ENCODE results near the gene IQSEC1. TPM values are rescaled to one million over a fixed set of nuclear protein-coding genes. Genes with fewer than 3 reads are reported as not detected.

Gene IQSEC1
- polyA plus RNA-seq, 12 donors = 36.6 to 57.3 (median 42.5) TPM; not detected in 1

DNA sequence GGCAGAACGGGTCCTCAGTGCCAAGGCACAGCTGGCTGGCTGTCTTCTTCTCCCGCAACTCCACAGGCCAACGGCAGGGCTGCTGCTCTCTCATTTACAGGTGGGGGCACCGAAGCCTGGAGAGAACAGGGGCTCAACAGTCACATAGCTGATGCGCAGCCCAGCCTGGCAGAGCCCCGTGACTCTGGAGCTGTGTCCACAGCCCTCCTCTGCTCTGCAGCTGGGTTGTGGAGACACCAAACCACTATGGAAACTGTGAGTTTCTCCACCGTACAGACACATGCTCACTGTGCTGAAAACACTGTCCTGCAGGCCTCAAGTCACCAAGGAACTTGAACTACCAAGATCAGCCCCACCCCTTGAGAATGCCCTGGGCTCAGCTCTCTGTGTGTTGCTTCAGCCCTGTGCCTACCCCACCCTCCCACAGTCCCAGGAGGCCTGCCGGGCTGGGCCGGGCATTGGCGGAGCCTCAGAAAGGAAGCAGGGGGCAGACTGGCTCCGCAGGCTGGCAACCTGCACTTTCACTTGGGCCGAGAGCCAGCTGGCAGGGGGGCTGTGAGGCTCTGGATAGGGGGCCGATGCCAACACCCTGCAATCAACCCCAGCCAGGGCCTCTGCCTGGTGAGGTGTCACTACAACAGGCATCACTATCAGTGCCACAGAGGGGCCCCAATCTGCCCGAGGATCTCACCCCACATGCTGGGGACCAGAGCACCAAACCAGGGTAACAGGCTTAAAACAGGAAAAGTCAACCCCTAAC is 118.2 kb downstream of the IQSEC1 start:
- no peak for DNase-seq

DNA sequence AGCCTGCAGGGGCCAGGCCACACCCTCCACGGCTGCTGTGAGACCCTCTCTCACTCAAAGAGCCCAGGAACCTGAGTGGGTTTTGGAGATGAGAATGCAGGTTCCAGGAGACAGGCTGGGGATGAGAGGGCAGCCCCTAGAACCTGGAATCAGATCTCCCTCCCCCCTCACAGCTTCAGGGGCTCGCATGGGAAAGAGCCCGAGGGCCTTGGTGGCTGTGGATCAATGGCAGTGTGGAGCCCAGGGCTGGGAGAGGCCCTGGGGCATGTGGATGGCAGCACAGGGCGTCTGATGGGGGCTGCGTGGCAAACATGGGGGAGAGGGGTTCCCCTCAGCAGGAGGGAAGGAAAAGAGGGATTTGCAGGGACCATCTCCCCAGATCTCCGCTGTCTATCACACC is 119.0 kb downstream of the IQSEC1 start:
- DNase-seq = no peak

DNA sequence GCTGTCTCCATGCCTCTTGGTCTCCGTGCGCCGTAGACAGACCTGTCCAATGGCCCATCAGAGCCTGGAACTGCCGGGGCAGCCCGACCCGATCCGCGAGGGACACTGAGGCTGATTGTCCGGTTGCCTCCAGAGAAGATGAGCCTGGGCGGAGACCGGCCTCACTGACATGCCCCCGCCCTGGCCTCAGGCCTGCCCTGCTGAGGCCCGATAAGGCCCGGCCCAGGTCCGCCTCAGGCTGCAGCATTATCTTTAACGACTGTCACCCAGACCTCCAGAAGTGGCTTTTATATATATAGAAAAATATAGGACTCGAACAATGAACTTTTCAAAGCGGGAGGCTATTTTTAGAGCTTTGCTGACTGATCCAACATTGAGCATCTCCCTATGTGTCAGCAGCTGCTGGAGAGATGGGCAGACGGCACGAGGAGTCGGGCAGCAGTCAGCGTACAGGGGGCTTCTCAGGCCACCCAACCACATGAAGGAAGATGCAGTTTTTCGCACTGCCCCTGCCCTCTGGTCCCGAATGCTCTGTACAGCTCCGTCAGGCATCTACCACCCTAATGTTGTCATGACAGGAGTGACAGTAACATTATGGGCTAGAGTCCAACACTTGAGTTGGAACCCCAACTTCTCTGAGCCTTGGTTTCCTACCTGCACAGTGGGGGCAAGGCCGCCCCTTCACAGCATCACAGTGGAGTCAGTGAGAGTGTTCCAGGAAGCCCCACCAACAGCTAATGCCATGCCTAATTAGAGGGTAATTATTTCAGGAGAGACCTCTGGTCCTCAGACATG is 119.8 kb downstream of the IQSEC1 start:
- DNase-seq = no peak

DNA sequence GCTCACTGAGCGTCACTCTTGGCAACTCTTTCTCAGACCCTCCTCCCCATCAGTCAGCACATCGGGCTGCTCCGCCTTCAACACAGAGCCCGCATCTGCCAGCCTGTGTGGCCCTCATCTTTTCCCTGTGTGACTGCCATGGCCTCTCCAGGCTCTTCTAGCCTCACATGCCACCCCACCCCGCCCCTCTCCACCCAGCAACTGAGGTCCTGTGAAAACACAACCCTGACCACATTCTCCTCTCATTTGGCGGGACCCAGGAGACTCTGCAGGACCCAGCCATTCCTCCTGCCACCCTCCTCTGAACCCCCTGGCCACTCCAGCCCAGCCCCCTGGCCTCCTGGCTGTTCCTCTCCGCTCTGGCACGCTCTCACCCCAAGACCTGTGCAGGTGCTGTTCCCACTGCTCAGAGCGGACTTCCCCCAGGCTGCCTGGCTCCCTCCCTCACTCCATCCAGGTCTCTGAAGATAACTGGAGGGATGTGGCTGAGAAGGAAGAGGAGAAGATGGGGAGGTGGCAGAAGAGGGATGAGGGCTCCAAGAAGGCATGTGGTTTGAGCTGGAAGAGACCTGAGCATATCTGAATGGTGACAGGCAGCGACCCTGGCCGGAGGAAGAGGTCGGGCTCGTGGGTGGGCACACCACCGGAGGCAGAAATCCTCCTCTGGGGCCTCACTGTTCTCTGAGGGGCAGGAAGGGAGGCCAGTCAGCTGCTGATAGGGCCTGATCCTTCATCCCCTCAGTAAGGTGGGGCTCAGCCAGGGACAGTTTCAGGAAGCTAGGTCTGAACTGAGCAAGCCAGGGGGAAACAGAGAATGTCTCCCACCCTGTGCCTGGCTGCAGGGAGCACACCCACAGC is 120.7 kb downstream of the IQSEC1 start:
- DNase-seq = no peak

DNA sequence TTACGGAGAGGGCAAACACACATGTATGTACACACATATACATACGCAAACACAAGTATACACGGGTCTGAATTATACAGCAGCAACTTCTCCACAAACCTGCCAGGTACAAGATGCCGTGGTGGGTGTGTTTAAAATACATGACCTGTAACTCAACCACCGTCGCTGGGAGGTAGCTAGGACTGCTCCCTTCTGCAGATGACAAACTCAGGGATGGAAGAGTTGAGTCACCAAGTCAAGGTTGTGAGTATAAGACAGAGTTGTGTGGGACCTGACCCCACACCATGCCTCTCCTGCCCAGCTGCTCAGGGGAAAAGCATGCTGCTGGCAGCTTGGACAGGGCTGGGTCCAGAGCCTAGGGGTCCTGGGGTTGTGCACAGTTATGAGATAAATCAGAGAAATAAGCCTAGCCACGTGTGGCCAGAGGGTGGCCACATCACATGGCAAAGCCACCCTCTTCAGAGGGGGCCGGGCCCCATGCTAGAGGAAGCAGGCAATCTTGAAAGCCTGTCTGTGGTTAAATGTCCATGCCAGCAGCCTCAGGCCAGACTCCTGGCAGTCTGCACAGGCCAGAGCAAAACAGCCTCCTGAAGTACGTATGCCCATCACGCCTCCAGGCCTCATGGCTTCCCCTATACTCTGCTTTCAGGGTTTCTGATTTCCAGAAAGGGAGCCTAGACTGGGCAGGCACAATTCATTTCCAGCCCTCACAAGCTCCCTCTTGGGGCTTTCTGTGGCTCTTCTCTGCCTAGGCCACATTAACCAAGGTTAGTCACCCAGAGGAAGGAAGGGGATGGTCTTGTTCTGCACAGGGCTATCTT is 124.1 kb downstream of the IQSEC1 start:
- DNase-seq = no peak

DNA sequence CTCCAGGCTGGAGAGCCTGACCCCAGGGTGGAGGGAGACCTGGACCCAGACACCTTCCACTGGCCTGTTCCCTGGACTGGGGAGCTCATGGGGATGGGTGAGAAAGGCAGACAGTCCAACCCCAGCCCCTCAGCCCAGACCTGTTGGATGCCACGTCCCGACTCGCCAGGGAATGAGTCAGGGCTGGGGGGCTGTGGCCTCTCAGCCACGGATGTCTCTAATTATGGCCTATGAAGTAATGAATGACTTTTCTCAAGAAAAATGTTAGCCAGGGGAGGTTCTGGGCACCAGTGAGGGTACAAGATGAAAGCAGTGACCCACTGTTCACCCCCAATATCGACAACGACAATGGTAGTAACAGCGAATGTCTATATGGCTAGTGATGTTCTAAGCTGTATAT is 124.9 kb downstream of the IQSEC1 start:
- no peak for DNase-seq

DNA sequence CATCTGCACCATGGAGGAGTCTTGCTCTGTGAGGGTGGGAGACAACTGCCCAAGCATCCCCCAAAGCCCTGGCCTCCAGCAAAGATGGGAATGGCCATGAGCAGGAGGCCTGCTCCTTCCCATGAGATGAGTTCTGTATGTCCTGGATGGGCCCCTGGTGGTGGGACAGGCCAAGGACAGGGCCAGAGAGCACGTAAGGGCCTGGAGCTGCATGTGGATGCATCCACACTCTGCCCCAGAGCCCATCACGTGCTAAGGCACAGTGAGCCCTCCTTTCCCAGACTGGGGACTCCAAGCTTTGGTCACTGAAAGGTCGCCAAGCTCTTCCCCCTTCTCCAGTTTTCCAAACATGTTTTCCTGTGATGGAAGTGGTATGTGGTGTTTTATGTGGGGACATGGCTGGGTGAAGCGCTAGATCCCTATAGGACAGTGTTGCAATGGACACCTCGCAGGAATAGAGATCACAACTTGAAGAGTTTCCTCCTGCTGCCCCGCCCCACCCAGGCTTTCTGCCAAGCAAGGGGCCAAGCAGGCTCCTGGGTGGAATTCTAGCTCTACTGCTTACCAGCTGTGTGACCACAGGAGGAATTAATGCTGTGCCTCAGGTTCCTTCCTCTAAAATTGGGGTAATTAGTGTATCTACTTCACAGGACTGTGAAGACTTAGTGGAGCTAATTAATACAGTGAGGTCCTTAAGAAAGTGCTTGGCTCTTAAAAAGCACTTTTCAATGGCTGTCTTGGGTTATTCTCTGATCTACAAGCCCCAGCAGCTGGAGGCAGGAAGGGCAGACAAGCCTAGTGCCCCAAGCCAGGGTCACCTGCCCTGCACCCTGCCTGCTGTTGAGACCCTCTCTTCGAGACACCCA is 125.5 kb downstream of the IQSEC1 start:
- peak; percentile 67 for DNase-seq

DNA sequence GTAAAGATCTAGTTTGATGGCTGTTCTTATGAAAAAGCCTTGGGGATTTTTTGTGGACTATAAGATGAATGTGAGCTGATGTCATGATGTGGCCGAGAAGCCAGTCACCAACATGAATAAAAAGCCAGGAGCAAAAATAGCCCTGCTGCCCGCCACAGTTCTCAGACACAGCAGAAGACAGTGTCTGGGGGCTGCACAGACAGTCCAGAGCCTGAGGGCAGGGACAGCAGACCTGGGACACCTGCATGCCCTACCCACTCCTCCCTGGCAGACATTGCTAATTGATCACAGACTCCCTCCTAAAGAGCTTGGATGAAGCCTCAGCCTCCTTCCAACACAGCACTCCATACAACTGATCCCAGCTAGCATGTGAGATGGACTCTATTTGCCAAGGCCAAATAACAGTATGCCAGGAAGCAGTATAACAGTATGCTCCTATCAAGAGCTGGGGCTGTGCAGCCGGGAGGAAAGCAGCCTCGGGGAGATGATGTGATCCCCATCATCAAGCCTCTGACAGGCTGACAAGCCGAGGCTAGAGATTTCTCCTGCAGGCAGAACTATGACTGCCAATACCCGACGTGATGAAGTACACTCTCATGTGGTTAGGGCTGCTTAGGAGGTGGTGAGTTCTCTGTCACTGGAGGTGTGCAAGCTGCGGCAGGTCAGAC is 126.4 kb downstream of the IQSEC1 start:
- no peak for DNase-seq

DNA sequence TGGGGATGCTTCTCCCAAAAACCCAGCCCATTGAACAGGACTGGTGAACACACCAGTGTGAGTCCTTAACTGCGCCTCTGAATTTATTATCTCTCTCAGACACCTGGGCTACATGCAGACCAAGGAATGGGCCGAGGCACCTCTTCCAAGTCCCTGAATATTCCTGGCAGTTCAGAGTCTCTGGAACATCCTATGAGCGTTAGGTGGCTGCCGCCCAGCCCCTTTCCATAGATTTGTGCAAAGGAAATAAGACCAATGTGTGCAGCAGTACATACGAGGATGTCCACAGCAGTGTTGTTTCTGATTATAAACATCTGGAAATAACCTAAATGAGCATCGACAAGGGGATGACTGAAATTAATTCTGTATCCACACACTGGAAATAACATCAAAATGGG is 127.0 kb downstream of the IQSEC1 start:
- peak; percentile 67 for DNase-seq

DNA sequence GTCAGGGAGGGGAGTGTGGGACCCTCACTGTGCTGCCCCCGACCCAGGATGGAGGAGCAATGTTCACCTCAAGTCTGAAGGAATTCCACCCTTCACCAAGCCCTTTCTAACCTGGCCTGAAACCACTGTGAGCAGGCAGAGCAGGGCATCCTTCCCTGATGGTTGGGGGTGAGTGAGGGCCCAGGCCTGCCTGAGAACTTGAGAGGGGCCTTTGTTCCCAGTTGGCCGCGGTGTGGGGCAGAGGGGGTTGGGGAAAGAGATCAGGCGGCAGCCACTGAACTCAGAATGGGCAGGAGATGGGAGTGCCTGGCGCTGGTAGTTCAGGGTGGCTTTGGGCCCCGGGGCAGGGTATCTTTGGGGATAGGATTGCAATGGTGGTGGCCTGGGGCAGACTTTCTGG is 128.4 kb downstream of the IQSEC1 start:
- no peak for DNase-seq

DNA sequence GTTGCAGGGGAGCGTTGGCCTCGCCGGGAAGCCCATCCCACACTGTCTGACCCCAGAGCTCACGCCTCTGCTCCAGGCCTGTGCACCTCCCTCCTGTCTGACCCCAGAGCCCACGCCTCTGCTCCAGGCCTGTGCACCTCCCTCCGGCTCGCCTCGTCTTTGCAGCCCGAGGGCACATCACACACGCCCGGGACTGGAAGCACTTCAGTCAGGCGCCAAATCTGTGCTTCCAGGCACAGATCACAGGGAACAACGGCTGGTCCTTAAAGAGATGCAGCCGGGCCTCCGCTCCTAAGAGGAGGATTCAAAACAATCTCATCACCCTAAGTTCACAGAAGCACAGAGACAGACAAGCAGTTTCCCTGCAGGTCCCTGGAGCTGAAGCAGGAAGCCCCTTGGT is 128.8 kb downstream of the IQSEC1 start:
- DNase-seq = no peak

DNA sequence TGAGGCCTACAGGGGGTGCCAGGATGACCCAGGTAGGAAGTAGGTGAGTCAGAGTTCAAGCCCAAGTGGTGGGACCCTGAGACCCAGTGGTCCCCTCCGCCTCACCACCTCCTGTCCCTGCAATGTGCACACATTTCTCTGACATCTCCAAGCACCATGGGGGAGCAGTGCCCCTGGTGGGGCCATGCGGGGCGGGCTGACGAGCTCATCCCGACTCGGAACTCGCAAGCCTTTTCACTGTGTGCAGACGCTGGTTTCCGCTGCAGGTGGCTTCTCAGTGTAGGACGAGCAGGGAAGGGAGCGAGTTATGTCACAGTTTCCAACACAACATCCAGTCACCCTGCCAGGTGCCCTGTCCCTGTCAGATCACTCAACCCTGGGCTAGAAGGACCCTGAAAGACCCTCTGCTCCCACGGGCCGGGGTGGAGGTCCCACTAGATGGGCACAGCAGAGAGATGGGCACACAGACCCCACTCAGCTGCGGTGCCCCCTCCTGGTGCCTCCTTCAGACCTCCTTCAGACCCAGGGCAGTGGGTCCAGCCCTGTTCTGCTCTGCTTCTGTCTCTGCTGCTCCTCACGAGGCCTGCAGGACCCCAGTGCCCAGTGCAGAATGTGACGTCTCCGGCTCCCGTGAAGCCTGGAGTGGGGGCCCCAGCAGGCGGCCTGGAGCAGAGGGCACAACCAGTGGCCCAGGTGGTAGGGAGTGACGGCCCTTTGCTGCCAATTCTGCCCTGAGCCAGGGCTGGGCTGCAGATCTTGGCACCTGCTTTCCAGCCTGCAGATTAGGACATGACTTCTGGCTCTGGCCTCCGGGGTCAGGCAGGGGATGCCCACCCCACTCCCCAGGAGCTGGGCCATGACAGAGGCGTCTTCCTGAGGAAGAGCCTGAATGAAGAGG is 129.9 kb downstream of the IQSEC1 start:
- DNase-seq = no peak

DNA sequence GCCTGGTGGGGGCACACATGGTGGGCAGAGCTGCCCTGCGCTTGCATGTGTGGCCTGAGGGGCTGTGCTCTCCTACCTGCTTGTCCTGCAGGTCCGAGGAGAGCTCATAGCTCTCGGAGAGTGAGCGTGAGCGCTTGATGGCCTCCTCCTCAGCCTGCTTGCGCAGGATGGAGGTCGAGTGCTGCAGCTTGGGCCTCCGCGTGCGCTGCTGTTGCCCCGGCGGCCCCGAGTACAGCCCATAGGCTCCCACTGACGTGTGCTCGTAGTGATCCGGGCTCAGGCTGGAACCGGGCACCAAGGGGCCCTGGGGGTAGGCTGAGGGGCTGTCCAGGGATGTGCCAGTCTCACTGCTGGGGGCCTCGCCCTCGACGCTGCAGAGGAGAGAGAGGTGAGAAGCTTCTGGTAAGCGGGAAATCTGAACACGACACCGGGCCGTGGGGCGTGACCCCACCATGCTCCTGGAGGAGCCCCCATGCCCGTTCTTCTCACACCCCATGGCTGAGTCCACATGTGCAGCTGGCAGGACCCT is 131.7 kb downstream of the IQSEC1 start:
- no peak for DNase-seq

DNA sequence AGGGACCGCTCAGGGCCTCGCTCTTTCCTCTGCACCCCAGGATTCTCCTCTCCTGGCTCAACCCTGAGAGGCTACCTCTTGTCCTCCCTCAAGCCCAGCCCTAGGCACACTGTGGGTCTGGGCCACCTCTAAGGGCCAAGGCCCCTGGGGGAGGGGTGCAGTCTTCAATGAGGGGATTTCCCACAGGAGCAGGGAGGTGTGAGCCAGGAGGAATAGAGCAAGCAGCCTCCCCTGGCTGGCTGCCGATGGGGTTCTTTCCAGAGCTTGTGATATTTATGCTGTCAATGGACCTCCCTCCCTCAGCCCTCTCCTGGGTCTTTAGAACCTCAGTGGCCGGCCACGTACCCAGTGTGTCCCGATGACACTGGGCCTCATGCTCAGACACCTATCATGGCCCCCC is 132.4 kb downstream of the IQSEC1 start:
- DNase-seq = no peak

DNA sequence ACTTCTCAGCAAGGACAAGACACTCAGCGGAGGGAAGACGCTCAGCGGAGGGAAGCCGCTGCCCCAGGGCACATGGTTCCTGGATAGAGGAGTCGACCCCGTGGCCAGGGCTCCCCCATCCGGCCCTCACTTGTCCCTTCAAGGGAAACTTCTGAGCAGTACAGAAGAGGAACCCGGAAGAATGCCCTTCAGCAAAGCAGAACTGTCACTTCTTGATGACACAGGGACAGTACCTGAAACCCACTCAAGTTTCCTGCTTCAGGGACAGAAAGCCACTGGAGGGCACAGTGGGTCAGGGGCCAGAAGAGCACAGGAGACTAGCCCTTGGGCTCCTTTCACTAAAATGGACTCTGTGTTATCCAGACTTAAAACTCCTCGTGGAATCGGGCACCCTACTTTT is 134.1 kb downstream of the IQSEC1 start:
- DNase-seq = no peak

DNA sequence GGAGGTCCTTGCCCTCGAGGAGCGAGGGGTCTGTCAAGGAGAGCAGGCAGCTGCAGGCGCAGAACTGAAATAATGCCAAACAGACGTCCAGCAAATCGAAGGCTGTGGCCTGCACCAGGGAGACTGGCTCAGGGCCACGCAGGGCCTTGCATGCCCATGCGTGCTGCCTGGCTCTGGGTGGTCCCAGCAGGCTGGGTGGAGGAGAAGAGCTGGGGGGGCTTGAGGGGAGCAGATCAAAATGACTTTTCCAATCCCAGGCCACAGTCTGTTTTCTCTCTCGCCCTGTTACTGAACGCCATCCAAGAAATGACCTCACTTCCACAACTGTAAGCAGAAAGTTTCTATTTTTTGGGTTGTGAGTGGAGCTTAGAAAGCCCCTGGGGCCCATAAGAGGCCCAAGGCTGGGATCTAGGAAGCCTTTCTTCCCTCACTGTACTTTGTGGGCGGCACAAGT is 134.9 kb downstream of the IQSEC1 start:
- peak; percentile 94 for DNase-seq

DNA sequence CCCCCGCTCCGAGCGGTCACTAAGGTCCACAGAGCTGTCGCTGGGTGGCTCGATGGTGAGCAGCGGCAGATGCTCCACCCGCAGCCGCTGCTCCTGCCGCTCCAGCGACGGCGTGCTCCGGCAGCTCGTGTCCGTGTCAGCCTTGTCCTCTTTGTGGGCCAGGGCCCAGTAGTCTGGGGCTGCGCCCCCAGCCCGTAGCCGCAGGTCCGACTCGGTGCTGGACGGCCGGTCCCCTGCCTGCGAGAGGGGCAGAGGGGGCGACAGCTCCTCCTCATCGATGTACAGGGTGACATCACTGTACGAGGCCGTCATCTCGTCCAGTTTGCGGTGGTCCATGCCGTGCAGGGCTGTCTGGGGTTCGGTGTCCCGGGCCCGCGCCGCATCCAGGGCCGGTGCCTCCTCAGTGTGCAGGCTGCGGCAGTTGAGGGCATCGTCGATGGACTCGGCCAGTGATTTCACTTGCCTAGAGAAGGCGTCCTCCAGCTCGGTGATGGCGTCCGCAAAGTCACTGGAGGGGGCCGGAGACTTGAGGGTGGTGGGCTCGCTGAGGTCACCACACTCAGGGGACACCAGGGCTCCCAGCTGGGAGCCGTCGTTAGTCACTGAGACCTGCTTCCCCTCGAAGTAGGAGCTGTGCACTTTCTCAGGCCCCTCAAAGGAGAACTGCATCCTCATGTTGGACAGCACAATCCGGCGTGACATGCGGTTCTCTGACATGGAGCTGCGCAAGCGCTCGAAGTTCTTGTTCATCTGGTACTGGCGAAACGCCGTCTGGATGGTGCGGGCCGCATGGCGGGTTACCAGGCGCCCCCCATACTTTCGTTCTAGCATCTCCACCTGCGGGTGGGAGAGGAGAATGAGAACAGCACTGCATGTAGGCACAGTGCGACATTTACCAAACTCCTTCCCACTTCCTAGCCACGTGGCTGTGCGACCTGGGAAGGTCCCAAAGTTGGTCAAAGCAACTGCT is 137.1 kb downstream of the IQSEC1 start:
- no peak for DNase-seq

Measured in muscle of arm (tissue), 12 donors.